ENCODE data around the gene HIP1R.

HIP1R gene

DNA sequence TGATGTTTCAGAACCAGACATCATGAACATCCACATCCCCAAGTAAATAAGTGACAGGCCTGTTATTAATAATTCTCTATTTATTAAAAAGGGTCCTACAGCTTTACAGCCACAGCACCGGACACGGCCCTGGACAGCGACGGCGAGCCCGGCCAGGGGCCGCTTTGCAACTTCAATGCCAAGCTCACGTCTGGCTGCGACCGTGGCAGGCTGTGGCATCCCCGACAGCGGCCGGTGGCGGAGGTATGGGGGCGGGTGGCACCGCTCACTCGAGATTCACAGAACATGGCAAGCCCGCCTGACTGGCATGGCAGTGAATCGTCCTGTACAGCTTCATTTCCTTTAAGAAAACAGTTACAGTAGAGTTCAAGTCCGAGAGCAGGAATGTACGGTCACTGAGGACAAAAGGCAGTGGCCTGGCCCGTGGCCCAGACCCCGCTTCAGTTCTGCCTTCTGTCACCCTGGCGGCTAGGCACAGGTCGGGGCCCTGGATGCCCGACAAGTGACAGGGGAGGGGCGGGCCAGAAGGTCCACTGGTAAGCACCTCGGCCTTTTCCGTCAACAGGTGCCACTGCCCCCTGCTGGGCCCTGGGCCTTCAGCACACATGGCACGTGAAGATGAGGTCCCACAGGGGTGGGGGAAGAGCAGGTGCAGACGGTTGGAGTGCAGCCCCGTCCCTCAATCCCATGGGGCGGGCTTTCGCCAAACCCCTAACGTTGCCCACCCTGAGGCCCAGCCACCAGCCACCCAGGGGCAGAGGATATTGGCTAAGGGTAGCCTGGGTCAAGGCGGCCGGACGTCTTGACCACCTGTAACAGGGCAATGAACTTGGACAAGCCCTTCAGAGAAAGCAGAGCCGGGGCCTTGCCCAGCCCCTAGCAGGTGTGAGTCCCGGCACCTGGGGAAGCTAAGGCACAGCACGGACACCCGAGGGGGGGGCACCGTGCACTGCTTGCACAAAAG lies 30.3 kb downstream of the HIP1R start:
- H3K4me3 ChIP-seq (ENCODE audit: control insufficient read depth, low read depth, low read length) = no peak overlapping the region
- TF ChIP-seq, protein P1, sequence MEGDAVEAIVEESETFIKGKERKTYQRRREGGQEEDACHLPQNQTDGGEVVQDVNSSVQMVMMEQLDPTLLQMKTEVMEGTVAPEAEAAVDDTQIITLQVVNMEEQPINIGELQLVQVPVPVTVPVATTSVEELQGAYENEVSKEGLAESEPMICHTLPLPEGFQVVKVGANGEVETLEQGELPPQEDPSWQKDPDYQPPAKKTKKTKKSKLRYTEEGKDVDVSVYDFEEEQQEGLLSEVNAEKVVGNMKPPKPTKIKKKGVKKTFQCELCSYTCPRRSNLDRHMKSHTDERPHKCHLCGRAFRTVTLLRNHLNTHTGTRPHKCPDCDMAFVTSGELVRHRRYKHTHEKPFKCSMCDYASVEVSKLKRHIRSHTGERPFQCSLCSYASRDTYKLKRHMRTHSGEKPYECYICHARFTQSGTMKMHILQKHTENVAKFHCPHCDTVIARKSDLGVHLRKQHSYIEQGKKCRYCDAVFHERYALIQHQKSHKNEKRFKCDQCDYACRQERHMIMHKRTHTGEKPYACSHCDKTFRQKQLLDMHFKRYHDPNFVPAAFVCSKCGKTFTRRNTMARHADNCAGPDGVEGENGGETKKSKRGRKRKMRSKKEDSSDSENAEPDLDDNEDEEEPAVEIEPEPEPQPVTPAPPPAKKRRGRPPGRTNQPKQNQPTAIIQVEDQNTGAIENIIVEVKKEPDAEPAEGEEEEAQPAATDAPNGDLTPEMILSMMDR (conservative IDR thresholded peaks at IDR 0.05; ENCODE audit: control insufficient read depth, insufficient read depth, low read depth, low read length) = peak; percentile 31

DNA sequence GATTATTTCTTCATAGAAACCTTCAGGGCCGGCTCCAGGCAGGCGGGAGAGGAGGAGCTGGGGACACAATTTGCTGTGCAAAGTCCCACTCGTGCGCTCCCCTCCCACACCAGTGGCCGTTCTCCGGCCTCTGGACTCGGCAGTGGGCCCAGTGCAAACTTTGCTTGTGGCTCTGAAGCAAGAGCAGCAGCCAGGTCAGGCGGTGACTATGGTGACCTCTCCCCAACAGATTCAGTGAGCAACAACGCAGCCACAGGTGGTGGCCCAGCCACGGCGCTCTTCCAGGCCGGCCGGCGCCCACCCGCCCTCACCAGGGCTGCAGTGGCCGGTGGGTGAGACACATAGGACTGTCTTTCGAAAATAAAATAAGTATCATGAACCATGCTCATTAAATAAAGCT lies 31.1 kb downstream of the HIP1R start:
- DNase-seq (ENCODE audit: low read depth) = no peak
- TF ChIP-seq, protein P1 (conservative IDR thresholded peaks at IDR 0.05; ENCODE audit: control insufficient read depth, insufficient read depth, low read depth, low read length) = no peak
- H3K4me3 ChIP-seq (ENCODE audit: control insufficient read depth, low read depth, low read length) = no peak overlapping the region

More for the DNA sequence above, 30.3 kb downstream of the HIP1R start:
- DNase-seq (ENCODE audit: low read depth) = no peak

- H3K4me3 ChIP-seq (ENCODE audit: control insufficient read depth, low read depth, low read length) = no peak overlapping the region
- TF ChIP-seq, protein P1 (conservative IDR thresholded peaks at IDR 0.05; ENCODE audit: control insufficient read depth, insufficient read depth, low read depth, low read length) = no peak
- DNase-seq (ENCODE audit: low read depth) = no peak
Measured at GRCh38 chr12:122866950-122867607, 31.8 kb downstream of the HIP1R start.

DNA sequence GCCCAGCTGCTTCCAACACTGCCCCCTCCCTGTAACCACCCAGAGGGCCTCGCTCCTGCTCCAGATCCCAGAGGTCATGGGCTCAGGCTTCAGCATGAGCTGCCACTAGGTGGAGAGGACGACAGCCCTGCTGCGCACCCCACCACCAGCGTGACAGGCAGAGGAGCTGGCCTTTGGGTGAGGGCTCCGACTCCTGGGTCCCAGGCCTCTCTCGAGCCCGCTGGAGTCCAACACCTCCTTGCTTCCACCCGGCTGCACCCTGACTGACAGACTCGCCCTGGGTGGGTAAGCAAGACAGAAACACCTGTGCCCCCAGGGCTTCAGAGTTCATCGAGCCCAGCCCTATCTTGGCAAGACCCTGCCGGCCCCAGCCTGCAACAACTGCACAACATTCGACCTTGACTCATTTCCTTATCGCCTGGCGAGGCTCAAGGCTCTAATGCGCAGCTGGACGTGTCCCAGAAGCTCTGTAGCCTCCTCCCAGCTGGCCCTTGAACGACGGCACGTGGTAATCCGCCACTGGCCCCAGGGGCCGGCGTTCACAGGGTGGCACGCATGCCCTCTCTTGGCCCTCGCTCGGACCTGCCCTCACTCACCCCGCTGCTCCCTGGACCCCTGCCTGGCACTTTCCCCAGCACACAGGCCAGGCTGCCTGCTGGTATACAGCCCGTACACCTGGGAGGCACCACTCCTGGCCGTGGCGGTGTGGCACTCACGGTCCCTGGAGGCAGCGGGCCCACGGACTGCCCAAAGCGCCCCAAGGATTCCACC lies 32.6 kb downstream of the HIP1R start:
- no peak for DNase-seq (ENCODE audit: low read depth)
- TF ChIP-seq, protein P1 (conservative IDR thresholded peaks at IDR 0.05; ENCODE audit: control insufficient read depth, insufficient read depth, low read depth, low read length) = no peak
- H3K4me3 ChIP-seq (ENCODE audit: control insufficient read depth, low read depth, low read length) = no peak overlapping the region

GRCh38 chr12:122868471-122869177 lies 33.4 kb downstream of the HIP1R start:
- DNase-seq (ENCODE audit: low read depth) = no peak
- no peak overlapping the region for H3K4me3 ChIP-seq (ENCODE audit: control insufficient read depth, low read depth, low read length)
- TF ChIP-seq, protein P1 (conservative IDR thresholded peaks at IDR 0.05; ENCODE audit: control insufficient read depth, insufficient read depth, low read depth, low read length) = no peak
